ENCODE data around the gene PLEKHB2. TPM values are rescaled to one million over a fixed set of nuclear protein-coding genes. Genes with fewer than 3 reads are reported as not detected.

PLEKHB2 gene
- total and polyA plus RNA-seq, 10 of the 15 experiments (the other 5 are each of a cell fraction or from before 2014, with no cell fraction given) = 12.3 to 55.6 (median 26.2) TPM

DNA sequence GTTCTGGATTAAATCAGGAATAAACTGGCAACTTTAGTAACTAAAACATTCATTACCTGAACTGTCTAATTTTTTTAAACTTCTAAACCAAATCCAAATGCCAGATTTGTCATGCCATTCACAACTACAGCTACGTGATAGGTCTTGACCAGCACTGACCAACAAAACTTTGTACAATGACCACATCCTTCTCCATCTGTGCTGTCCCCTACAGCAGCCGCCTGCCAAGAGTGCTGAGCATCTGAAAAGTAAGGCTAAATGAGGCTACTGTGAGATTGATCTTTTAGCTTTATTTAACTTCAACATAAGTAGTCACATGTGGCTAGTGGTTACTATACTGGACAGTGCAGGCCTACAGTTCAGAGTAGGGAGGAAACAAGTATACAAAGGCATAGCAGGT lies 19.5 kb upstream of the PLEKHB2 start:
- H3K9me3 ChIP-seq (replicated peaks; ENCODE audit: control insufficient read depth, insufficient read depth, low read length) = no peaks in the 10 kb centered on the region
- H3K27ac ChIP-seq (ENCODE audit: control insufficient read depth, insufficient read depth) = no peak overlapping the region
- DNase-seq (ENCODE audit: low read depth, low spot score) = no peak
- TF ChIP-seq NFXL1 (IDR thresholded peaks at IDR 0.05; ENCODE audit: borderline replicate concordance) (no peak), CHD2 (IDR thresholded peaks at IDR 0.05; ENCODE audit: borderline replicate concordance, low read depth, low read length) (no peak), NR2C1 (IDR thresholded peaks at IDR 0.05) (no peak), NFYA (IDR thresholded peaks at IDR 0.05; ENCODE audit: borderline replicate concordance, low read depth, low read length) (no peak), SMC3 (IDR thresholded peaks at IDR 0.05; ENCODE audit: borderline replicate concordance, low read length) (no peak), RAD21 (IDR thresholded peaks at IDR 0.05; ENCODE audit: insufficient read depth, low read depth, low read length) (no peak), YBX1 (IDR thresholded peaks at IDR 0.05) (no peak), ETV6 (conservative IDR thresholded peaks at IDR 0.05 in 1 of 2, IDR thresholded peaks at IDR 0.05 in 1 of 2; ENCODE audit: borderline replicate concordance in 1 of 2, low read depth in 1 of 2) (no peak)
- TF ChIP-seq, protein P1, sequence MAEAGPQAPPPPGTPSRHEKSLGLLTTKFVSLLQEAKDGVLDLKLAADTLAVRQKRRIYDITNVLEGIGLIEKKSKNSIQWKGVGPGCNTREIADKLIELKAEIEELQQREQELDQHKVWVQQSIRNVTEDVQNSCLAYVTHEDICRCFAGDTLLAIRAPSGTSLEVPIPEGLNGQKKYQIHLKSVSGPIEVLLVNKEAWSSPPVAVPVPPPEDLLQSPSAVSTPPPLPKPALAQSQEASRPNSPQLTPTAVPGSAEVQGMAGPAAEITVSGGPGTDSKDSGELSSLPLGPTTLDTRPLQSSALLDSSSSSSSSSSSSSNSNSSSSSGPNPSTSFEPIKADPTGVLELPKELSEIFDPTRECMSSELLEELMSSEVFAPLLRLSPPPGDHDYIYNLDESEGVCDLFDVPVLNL (IDR thresholded peaks at IDR 0.05; ENCODE audit: low read depth, low read length) = no peak
- ATAC-seq = peak; percentile 19; the same call in 2 of the 3 replicates
- intact Hi-C loops (cut with micrococcal nuclease; ENCODE audit: unreplicated experiment) = no loop called here
- H3K4me3 ChIP-seq = no peak overlapping the region
- POLR2A ChIA-PET = interaction anchor here (0.8 kb wide), 1 partner anchor 12 kb away, joined by 3 read pairs; no protein-coding TSS in a partner anchor
- peaks cover 4% of the 10 kb centered on the region for H4K20me1 ChIP-seq (ENCODE audit: control insufficient read depth, insufficient read depth)
- H3K4me2 ChIP-seq (ENCODE audit: control insufficient read depth, insufficient read depth) = no peak overlapping the region
- peaks cover 56% of the 10 kb centered on the region for H3K79me2 ChIP-seq (ENCODE audit: control insufficient read depth, insufficient read depth, low read length)
- 97% methylated on average over 2 of the region's 2 CpGs for WGBS (ENCODE audit: insufficient coverage, insufficient replicate concordance, low lambda C conversion rate, missing lambda C conversion rate)
- peaks cover 5 to 34% of the 10 kb centered on the region in 2 experiments; a peak in 3 of 4 replicates for H3K36me3 ChIP-seq (ENCODE audit: control insufficient read depth in 2 of 2, insufficient read depth in 2 of 2, low read length in 1 of 2)
- FAIRE-seq = no peak
- SMC1A ChIA-PET (ENCODE audit: uncharacterized antibody, unreplicated experiment) = interaction anchor here (1.6 kb wide), 1 partner anchor 12 kb away, joined by 3 read pairs; no protein-coding TSS in a partner anchor
- in situ Hi-C loops (cut with MboI) = no loop called here
- CTCF ChIA-PET = interaction anchor here (0.7 to 1.0 kb wide), 2 partner anchors 9 to 18 kb away, joined by 3 to 5 read pairs; no protein-coding TSS in a partner anchor
- no peak overlapping the region for H3K9ac ChIP-seq (ENCODE audit: control insufficient read depth, insufficient read depth, low read length)
- H3K4me1 ChIP-seq (ENCODE audit: control insufficient read depth, insufficient read depth, low read length) = no peaks in the 10 kb centered on the region
- no peak overlapping the region for H2AFZ ChIP-seq (ENCODE audit: control insufficient read depth, low read depth, low read length)
- TSS peak; percentile 13 for BruUV-seq (replicated peaks)
- RAD21 ChIA-PET (ENCODE audit: unreplicated experiment) = no interaction called here
- H3K27me3 ChIP-seq (replicated peaks in 1 of 2; ENCODE audit: control insufficient read depth in 2 of 2, insufficient read depth in 2 of 2, low read length in 1 of 2) = no peaks in the 10 kb centered on the region

Measured in GM12878 (cell line).